Trophoblast cell (in vitro differentiated cells and primary cell): Measurements from ENCODE around the gene DHRS3.

ENCODE experiments used
- DNase-seq, 2 donors: peaks; one replicate each; pipeline ENCODE4 v3.0.0-alpha.2; 2016
- H2AFZ ChIP-seq: 2 replicates; pipeline ENCODE4 v1.6.1; 2013; ENCODE audit warnings: low read length, moderate library complexity, mild to moderate bottlenecking; ENCODE audit not compliant: insufficient read depth, poor library complexity
- H2AK5ac ChIP-seq: 2 replicates; pipeline ENCODE4 v1.6.1; 2013; ENCODE audit warnings: mild to moderate bottlenecking, low read length
- H2BK120ac ChIP-seq: 2 replicates; pipeline ENCODE4 v1.6.1; 2013; ENCODE audit warnings: low read length, mild to moderate bottlenecking, moderate library complexity; ENCODE audit not compliant: insufficient read depth, poor library complexity
- H2BK12ac ChIP-seq: 2 replicates; pipeline ENCODE4 v1.6.1; 2013; ENCODE audit warnings: mild to moderate bottlenecking, low read length, moderate library complexity
- H2BK5ac ChIP-seq: 2 replicates; pipeline ENCODE4 v1.6.1; 2013; ENCODE audit warnings: low read length, low read depth, moderate library complexity, mild to moderate bottlenecking; ENCODE audit not compliant: poor library complexity
- H3K14ac ChIP-seq: 2 replicates; pipeline ENCODE4 v1.6.1; 2013; ENCODE audit warnings: mild to moderate bottlenecking, low read length
- H3K18ac ChIP-seq: 2 replicates; pipeline ENCODE4 v1.6.1; 2013; ENCODE audit warnings: mild to moderate bottlenecking, low read length
- H3K23ac ChIP-seq: 2 replicates; pipeline ENCODE4 v1.6.1; 2013; ENCODE audit warnings: low read length
- H3K27ac ChIP-seq: 2 replicates; pipeline ENCODE4 v1.5.1; 2013; ENCODE audit warnings: low read depth, mild to moderate bottlenecking, inconsistent platforms, low read length, moderate library complexity
- H3K27me3 ChIP-seq: 2 replicates; pipeline ENCODE4 v1.6.1; 2013; ENCODE audit warnings: inconsistent platforms, mild to moderate bottlenecking, low read length, moderate library complexity; ENCODE audit not compliant: insufficient read depth
- H3K36me3 ChIP-seq, 2 experiments: 1 replicate in 1 of 2; 2 replicates in 1 of 2; pipeline ENCODE4 v1.6.1; 2013; ENCODE audit warnings: low read length in 2 of 2, mild to moderate bottlenecking in 2 of 2, moderate library complexity in 1 of 2; ENCODE audit not compliant: insufficient read depth in 2 of 2, control insufficient read depth in 1 of 2
- H3K4ac ChIP-seq: 2 replicates; pipeline ENCODE4 v1.6.1; 2013; ENCODE audit warnings: low read depth, mild to moderate bottlenecking, low read length, moderate library complexity
- H3K4me1 ChIP-seq, 2 experiments: 1 replicate in 1 of 2; 2 replicates in 1 of 2; pipeline ENCODE4 v1.6.1; 2013; ENCODE audit warnings: low read length in 2 of 2, mild to moderate bottlenecking in 2 of 2, moderate library complexity in 1 of 2; ENCODE audit not compliant: insufficient read depth in 2 of 2, control insufficient read depth in 1 of 2
- H3K4me2 ChIP-seq: 2 replicates; pipeline ENCODE4 v1.6.1; 2013; ENCODE audit warnings: inconsistent platforms, mild to moderate bottlenecking, low read length, moderate library complexity
- H3K4me3 ChIP-seq: 2 replicates; pipeline ENCODE4 v1.5.1; 2013; ENCODE audit warnings: mild to moderate bottlenecking, low read depth, low read length, inconsistent platforms
- H3K79me1 ChIP-seq: one replicate; pipeline ENCODE4 v1.6.1; 2013; ENCODE audit warnings: low read length
- H3K79me2 ChIP-seq: 2 replicates; pipeline ENCODE4 v1.6.1; 2013; ENCODE audit warnings: low read length, mild to moderate bottlenecking; ENCODE audit not compliant: control insufficient read depth, insufficient read depth, poor library complexity
- H3K9ac ChIP-seq: 2 replicates; pipeline ENCODE4 v1.6.1; 2013; ENCODE audit warnings: mild to moderate bottlenecking, low read length
- H3K9me3 ChIP-seq: 2 replicates; pipeline ENCODE4 v1.6.1; 2013; ENCODE audit warnings: low read depth, mild to moderate bottlenecking, control low read depth, inconsistent platforms, low read length; ENCODE audit not compliant: insufficient read depth
- H4K12ac ChIP-seq: 2 replicates; pipeline ENCODE4 v1.6.1; 2013; ENCODE audit warnings: low read depth, mild to moderate bottlenecking, low read length, moderate library complexity
- H4K8ac ChIP-seq: 2 replicates; pipeline ENCODE4 v1.6.1; 2013; ENCODE audit warnings: low read depth, mild to moderate bottlenecking, low read length, moderate library complexity
- H4K91ac ChIP-seq: one replicate; pipeline ENCODE4 v1.6.1; 2013; ENCODE audit warnings: low read depth, mild to moderate bottlenecking, low read length, moderate library complexity
- WGBS: extraction: QIAGEN DNeasy Blood & Tissue Kit; methylation state at CpG from one replicate; pipeline ENCODE4 v1.1.7; 2013; ENCODE audit warnings: missing lambda C conversion rate; ENCODE audit not compliant: insufficient read length, insufficient coverage; ENCODE audit errors: extremely low coverage; 5-methylcytosine and 5-hydroxymethylcytosine counted together

The DHRS3 gene

GRCh38 chr1:12637693-12638092, 19.7 kb upstream of the DHRS3 start:
- Histone ChIP-seq H2AFZ (no peak overlapping the region), H4K91ac (no peak overlapping the region), H3K4me3 (no peak overlapping the region), H3K27ac (no peak overlapping the region), H3K9ac (no peak overlapping the region), H4K8ac (no peak overlapping the region), H3K36me3 (no peaks in the 10 kb centered on the region), H2AK5ac (no peak overlapping the region), H3K79me1 (peaks cover 5% of the 10 kb centered on the region), H3K4me1 (peaks cover 10% of the 10 kb centered on the region in 2 experiments), H4K12ac (no peak overlapping the region), H2BK5ac (no peak overlapping the region), H3K18ac (no peak overlapping the region), H3K4me2 (no peak overlapping the region), H3K4ac (no peak overlapping the region), H3K27me3 (no peaks in the 10 kb centered on the region), H3K23ac (no peak overlapping the region), H2BK12ac (no peak overlapping the region), H2BK120ac (no peak overlapping the region), H3K79me2 (no peaks in the 10 kb centered on the region), H3K14ac (no peak overlapping the region), H3K9me3 (peaks cover 18% of the 10 kb centered on the region)
- WGBS, result no CpG with 5 or more reads among the region's 8 CpGs
- DNase-seq, result no peak

GRCh38 chr1:12636098-12636950, 18.3 kb upstream of the DHRS3 start:
- Histone ChIP-seq H3K14ac (peak overlapping the region; percentile 34), H3K79me2 (no peaks in the 10 kb centered on the region), H3K4me2 (peak overlapping the region; percentile 8), H3K9me3 (peaks cover 16% of the 10 kb centered on the region), H3K27ac (peak overlapping the region; percentile 46), H3K79me1 (peaks cover 5% of the 10 kb centered on the region), H3K23ac (no peak overlapping the region), H4K8ac (no peak overlapping the region), H3K27me3 (no peaks in the 10 kb centered on the region), H2BK5ac (peak overlapping the region; percentile 27), H2BK12ac (peak overlapping the region; percentile 40), H2AFZ (no peak overlapping the region), H3K9ac (peak overlapping the region; percentile 28), H3K4me3 (peak overlapping the region; percentile 15), H4K91ac (no peak overlapping the region), H2BK120ac (no peak overlapping the region), H4K12ac (no peak overlapping the region), H3K18ac (peak overlapping the region; percentile 24), H2AK5ac (no peak overlapping the region), H3K4me1 (peaks cover 10% of the 10 kb centered on the region in 2 experiments), H3K36me3 (no peaks in the 10 kb centered on the region), H3K4ac (no peak overlapping the region)
- no peak for DNase-seq
- WGBS, result no CpG with 5 or more reads among the region's 15 CpGs

GRCh38 chr1:12634696-12635202, 16.7 kb upstream of the DHRS3 start:
- H3K23ac ChIP-seq, result no peak overlapping the region
- no peak overlapping the region for H3K14ac ChIP-seq
- H4K91ac ChIP-seq, result no peak overlapping the region
- no peak overlapping the region for H2AK5ac ChIP-seq
- no peak overlapping the region for H2AFZ ChIP-seq
- no peaks in the 10 kb centered on the region for H3K36me3 ChIP-seq
- no CpG with 5 or more reads among the region's 18 CpGs for WGBS
- H2BK12ac ChIP-seq, result no peak overlapping the region
- H3K4ac ChIP-seq, result no peak overlapping the region
- no peak overlapping the region for H4K8ac ChIP-seq
- peaks cover 10% of the 10 kb centered on the region in 2 experiments for H3K4me1 ChIP-seq
- no peaks in the 10 kb centered on the region for H3K79me2 ChIP-seq
- H2BK120ac ChIP-seq, result no peak overlapping the region
- H3K9me3 ChIP-seq, result peaks cover 24% of the 10 kb centered on the region
- no peak overlapping the region for H3K18ac ChIP-seq
- H3K27ac ChIP-seq, result no peak overlapping the region
- no peak overlapping the region for H3K4me2 ChIP-seq
- H3K27me3 ChIP-seq, result no peaks in the 10 kb centered on the region
- DNase-seq, result peak in 1 of 2 donors; percentile 17
- H3K9ac ChIP-seq, result no peak overlapping the region
- H3K79me1 ChIP-seq, result peaks cover 5% of the 10 kb centered on the region
- H2BK5ac ChIP-seq, result no peak overlapping the region
- no peak overlapping the region for H3K4me3 ChIP-seq
- no peak overlapping the region for H4K12ac ChIP-seq

GRCh38 chr1:12634156-12634555, 16.1 kb upstream of the DHRS3 start:
- Histone ChIP-seq H3K23ac (no peak overlapping the region), H3K14ac (no peak overlapping the region), H3K4me3 (no peak overlapping the region), H2BK12ac (no peak overlapping the region), H2BK5ac (no peak overlapping the region), H4K91ac (no peak overlapping the region), H2AFZ (no peak overlapping the region), H3K18ac (no peak overlapping the region), H3K4ac (no peak overlapping the region), H3K27me3 (no peaks in the 10 kb centered on the region), H3K27ac (no peak overlapping the region), H3K79me2 (no peaks in the 10 kb centered on the region), H3K36me3 (no peaks in the 10 kb centered on the region), H3K9me3 (peaks cover 19% of the 10 kb centered on the region), H4K12ac (no peak overlapping the region), H3K4me1 (peaks cover 10% of the 10 kb centered on the region in 2 experiments), H3K79me1 (peaks cover 5% of the 10 kb centered on the region), H4K8ac (no peak overlapping the region), H3K4me2 (no peak overlapping the region), H2AK5ac (no peak overlapping the region), H3K9ac (no peak overlapping the region), H2BK120ac (no peak overlapping the region)
- DNase-seq, result no peak
- no CpG with 5 or more reads among the region's 8 CpGs for WGBS
